Osteoblast (primary cell): ENCODE data around the gene UNC5A. TPM values are rescaled to one million over a fixed set of nuclear protein-coding genes. Genes with fewer than 3 reads are reported as not detected.

Source experiments
- DNase-seq: peaks from one replicate; pipeline ENCODE4 v3.0.0; 2011; ENCODE audit warnings: low spot score, mixed read lengths; ENCODE audit not compliant: insufficient read length; ENCODE audit errors: missing footprints
- H2AFZ ChIP-seq: 2 replicates; pipeline ENCODE4 v1.6.0; 2011; ENCODE audit warnings: mild to moderate bottlenecking, low read length
- H3K27ac ChIP-seq: 2 replicates; pipeline ENCODE4 v1.5.1; 2011; ENCODE audit warnings: mild to moderate bottlenecking, low read depth, low read length, moderate library complexity
- H3K27me3 ChIP-seq: 2 replicates; pipeline ENCODE4 v1.6.0; 2012; ENCODE audit warnings: mild to moderate bottlenecking, control low read depth, inconsistent platforms, low read length, moderate library complexity; ENCODE audit not compliant: insufficient read depth
- H3K36me3 ChIP-seq: 2 replicates; pipeline ENCODE4 v1.5.1; 2011; ENCODE audit warnings: mild to moderate bottlenecking, low read length, control low read depth, moderate library complexity; ENCODE audit not compliant: insufficient read depth
- H3K4me1 ChIP-seq: 2 replicates; pipeline ENCODE4 v1.5.1; 2011; ENCODE audit warnings: mild to moderate bottlenecking, low read length, control low read depth, moderate library complexity; ENCODE audit not compliant: insufficient read depth
- H3K4me2 ChIP-seq: 2 replicates; pipeline ENCODE4 v1.6.0; 2011; ENCODE audit warnings: mild to moderate bottlenecking, low read length; ENCODE audit not compliant: insufficient read depth
- H3K4me3 ChIP-seq: fragments of 200-600 bp; sonication (generic); 3 replicates; pipeline ENCODE4 v1.5.1; 2012; ENCODE audit warnings: mild to moderate bottlenecking, low read length, inconsistent platforms; ENCODE audit not compliant: insufficient read depth
- H3K79me2 ChIP-seq: 2 replicates; pipeline ENCODE4 v1.6.0; 2012; ENCODE audit warnings: mild to moderate bottlenecking, low read length, control low read depth, inconsistent platforms; ENCODE audit not compliant: insufficient read depth
- H3K9me3 ChIP-seq: 2 replicates; pipeline ENCODE4 v1.5.1; 2011; ENCODE audit warnings: low read depth, low read length, control low read depth
- H4K20me1 ChIP-seq: 2 replicates; pipeline ENCODE4 v1.6.0; 2012; ENCODE audit warnings: mild to moderate bottlenecking, low read length, control low read depth; ENCODE audit not compliant: insufficient read depth
- total RNA-seq: library from RNA; depleted of rRNA; stranded (reverse); fragments of >200 nt; gene quantifications from 2 replicates; pipeline ENCODE4 v1.2.3, GENCODE V29; 2012
- TF ChIP-seq, protein P1 (sequence below): IDR thresholded peaks from 2 replicates; pipeline ENCODE4 v1.5.1; 2011; ENCODE audit warnings: mild to moderate bottlenecking, low read depth, low read length, moderate library complexity; ENCODE audit errors: extremely low read depth

Gene UNC5A
- total RNA-seq, 1 donor: not detected

- Histone ChIP-seq H4K20me1 (no peaks in the 10 kb centered on the region), H2AFZ (no peak overlapping the region), H3K4me1 (no peaks in the 10 kb centered on the region), H3K27me3 (peaks cover 29% of the 10 kb centered on the region), H3K27ac (no peak overlapping the region), H3K36me3 (no peaks in the 10 kb centered on the region), H3K4me2 (no peak overlapping the region), H3K79me2 (no peaks in the 10 kb centered on the region), H3K4me3 (no peak overlapping the region), H3K9me3 (no peaks in the 10 kb centered on the region)
- no peak for DNase-seq
- TF ChIP-seq, protein P1, sequence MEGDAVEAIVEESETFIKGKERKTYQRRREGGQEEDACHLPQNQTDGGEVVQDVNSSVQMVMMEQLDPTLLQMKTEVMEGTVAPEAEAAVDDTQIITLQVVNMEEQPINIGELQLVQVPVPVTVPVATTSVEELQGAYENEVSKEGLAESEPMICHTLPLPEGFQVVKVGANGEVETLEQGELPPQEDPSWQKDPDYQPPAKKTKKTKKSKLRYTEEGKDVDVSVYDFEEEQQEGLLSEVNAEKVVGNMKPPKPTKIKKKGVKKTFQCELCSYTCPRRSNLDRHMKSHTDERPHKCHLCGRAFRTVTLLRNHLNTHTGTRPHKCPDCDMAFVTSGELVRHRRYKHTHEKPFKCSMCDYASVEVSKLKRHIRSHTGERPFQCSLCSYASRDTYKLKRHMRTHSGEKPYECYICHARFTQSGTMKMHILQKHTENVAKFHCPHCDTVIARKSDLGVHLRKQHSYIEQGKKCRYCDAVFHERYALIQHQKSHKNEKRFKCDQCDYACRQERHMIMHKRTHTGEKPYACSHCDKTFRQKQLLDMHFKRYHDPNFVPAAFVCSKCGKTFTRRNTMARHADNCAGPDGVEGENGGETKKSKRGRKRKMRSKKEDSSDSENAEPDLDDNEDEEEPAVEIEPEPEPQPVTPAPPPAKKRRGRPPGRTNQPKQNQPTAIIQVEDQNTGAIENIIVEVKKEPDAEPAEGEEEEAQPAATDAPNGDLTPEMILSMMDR: no peak
Observed at GRCh38 chr5:176844281-176844680, 33.9 kb downstream of the UNC5A start.

DNA sequence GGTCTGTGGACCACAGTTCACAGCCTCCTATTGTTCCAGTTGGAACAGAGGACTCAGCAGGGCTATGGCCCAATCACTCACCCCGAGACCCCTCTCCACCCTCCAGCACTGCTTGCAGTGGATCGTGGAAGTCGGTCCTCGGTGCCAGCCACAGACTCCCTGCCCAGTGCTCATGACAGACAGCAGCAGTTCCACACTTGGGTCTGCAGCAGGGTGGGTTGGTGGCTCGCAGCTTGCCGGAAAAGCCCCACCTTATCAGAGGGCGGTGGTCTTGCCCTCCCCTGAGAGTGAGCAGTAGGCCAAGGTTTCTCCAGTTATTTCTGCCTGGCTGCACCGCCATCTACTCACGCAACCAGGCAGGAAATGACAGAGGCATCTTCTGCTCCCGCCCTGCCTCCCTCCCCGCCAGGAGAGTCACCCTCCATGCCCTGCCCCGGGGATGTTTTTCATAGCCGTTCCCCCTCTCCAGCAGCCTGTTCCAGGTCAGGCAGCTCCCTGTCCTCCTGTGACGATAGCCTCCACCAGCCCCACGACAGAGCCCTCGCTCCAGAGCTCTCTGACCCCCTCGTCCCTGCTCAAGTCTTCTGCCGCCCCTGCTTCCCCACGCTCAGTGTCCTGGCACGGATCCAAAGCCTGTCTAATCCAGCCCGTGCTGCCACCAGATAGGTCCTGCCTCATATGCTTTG, 34.5 kb downstream of the UNC5A start:
- no peak overlapping the region for H3K4me2 ChIP-seq
- H4K20me1 ChIP-seq: no peaks in the 10 kb centered on the region
- H3K4me1 ChIP-seq: no peaks in the 10 kb centered on the region
- no peak for DNase-seq
- H2AFZ ChIP-seq: no peak overlapping the region
- no peaks in the 10 kb centered on the region for H3K36me3 ChIP-seq
- no peaks in the 10 kb centered on the region for H3K79me2 ChIP-seq
- no peak overlapping the region for H3K27ac ChIP-seq
- TF ChIP-seq, protein P1: no peak
- no peaks in the 10 kb centered on the region for H3K9me3 ChIP-seq
- H3K27me3 ChIP-seq: peaks cover 28% of the 10 kb centered on the region
- H3K4me3 ChIP-seq: no peak overlapping the region

DNA sequence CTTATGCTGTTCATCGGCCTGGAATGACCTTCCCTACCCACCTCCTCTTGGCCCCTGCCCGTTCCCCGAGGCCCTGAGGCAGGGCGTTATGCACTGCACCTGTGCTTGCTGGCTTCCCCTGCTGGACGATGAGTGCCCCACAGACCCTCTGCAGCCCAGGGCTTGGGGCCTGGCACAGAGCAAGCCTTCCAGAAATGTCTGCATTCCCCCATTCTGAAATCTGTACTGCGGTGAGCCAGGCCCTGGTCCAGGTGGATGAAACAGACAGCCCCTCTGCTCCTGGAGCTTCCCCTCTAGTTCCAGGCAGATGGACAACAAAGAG, 35.0 kb downstream of the UNC5A start:
- no peak overlapping the region for H3K4me3 ChIP-seq
- no peaks in the 10 kb centered on the region for H4K20me1 ChIP-seq
- no peaks in the 10 kb centered on the region for H3K36me3 ChIP-seq
- no peak overlapping the region for H2AFZ ChIP-seq
- no peak for DNase-seq
- H3K4me2 ChIP-seq: no peak overlapping the region
- H3K79me2 ChIP-seq: no peaks in the 10 kb centered on the region
- H3K27ac ChIP-seq: no peak overlapping the region
- no peaks in the 10 kb centered on the region for H3K9me3 ChIP-seq
- no peaks in the 10 kb centered on the region for H3K4me1 ChIP-seq
- peaks cover 28% of the 10 kb centered on the region for H3K27me3 ChIP-seq
- TF ChIP-seq, protein P1: no peak

- Histone ChIP-seq H3K9me3 (no peaks in the 10 kb centered on the region), H4K20me1 (no peaks in the 10 kb centered on the region), H3K27ac (no peak overlapping the region), H3K27me3 (peaks cover 26% of the 10 kb centered on the region), H3K4me2 (no peak overlapping the region), H2AFZ (no peak overlapping the region), H3K4me1 (no peaks in the 10 kb centered on the region), H3K79me2 (no peaks in the 10 kb centered on the region), H3K4me3 (no peak overlapping the region), H3K36me3 (no peaks in the 10 kb centered on the region)
- TF ChIP-seq, protein P1: no peak
- no peak for DNase-seq
Observed at GRCh38 chr5:176846335-176847140, 36.2 kb downstream of the UNC5A start.
